DMS114 treated with DMSO at 0.1 percent for 48 hours (cell line): ENCODE data around the gene WFDC10B.
"Not testable (repeated sequence)": the region's sequence is repeated elsewhere in the genome, so short reads cannot be mapped to it uniquely, and the experiment has no call there.

Source experiments
- DNase-seq: peaks from one replicate; lab custom pipeline; 2025; ENCODE audit not compliant: unreplicated experiment; lab: John Stamatoyannopoulos, UW

WFDC10B gene

GRCh38 chr20:45704969-45705637 lies at the start of gene WFDC10B:
Gene WFDC10B, minus strand, starts transcription at chr20:45705019. Its CDS starts 19,027 bp downstream, at chr20:45685992.
- DNase-seq, result no peak

GRCh38 chr20:45752746-45753145 lies 47.9 kb upstream of the WFDC10B start:
- DNase-seq, result no peak

- no peak for DNase-seq
These were observed 46.9 kb upstream of the WFDC10B start for GRCh38 chr20:45751721-45752120.

- no peak for DNase-seq
These were observed 40.2 kb upstream of the WFDC10B start for GRCh38 chr20:45745015-45745414.

DNA sequence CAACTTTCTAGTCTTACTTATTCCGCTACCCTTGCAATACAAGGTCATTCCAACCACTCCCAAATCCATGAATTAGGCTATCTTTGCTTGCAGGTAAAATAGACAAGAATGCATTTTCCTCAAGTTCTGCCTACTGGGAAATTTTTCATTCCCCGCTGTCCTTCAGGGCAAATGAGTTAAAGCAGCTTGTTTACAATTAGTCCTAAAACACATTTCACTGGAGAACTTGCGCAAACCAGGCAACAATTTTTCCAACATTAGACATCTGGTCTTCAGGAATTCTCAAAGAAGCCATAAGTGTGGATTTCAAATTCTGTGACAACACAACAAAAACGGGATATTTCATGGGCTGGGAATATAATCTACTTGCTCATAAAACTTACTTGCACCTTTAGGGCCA lies 37.8 kb upstream of the WFDC10B start:
- no peak for DNase-seq

DNA sequence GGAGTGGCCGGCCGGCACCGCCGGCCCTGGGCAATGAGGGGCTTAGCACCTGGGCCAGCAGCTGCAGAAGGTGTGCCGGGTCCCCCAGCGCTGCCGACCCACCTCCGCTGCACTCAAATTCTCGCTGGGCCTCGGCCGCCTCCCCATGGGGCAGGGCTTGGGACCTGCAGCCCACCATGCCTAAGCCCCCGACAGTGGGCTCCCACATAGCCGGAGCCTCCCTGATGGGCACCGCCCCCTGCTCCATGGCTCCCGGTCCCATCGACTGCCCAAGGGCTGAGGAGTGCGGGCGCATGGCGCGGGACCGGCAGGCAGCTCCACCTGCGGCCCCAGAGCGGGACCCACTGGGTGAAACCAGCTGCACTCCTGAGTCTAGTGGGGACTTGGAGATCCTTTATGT lies 31.2 kb upstream of the WFDC10B start:
- DNase-seq, result no peak

GRCh38 chr20:45735552-45735951 lies 30.7 kb upstream of the WFDC10B start:
- DNase-seq, result no peak

DNA sequence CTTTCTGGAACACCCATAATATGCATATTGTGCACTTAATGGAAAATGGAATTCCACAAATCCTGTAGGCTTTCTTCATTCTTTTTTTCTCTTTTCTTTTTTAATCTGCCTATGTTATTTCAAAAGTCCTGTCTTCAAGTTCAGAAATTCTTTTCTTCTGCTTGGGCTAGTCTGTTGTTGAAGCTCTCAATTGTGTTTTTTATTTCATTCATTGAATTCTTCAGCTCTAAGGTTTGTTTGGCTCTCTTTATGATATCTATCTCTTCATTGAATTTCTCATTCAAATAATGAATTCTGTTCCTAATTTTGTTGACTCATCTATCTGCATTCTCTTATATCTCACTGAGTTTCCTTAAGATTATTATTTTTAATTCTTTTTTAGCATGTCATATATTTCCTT lies 27.4 kb upstream of the WFDC10B start:
- no peak for DNase-seq

DNA sequence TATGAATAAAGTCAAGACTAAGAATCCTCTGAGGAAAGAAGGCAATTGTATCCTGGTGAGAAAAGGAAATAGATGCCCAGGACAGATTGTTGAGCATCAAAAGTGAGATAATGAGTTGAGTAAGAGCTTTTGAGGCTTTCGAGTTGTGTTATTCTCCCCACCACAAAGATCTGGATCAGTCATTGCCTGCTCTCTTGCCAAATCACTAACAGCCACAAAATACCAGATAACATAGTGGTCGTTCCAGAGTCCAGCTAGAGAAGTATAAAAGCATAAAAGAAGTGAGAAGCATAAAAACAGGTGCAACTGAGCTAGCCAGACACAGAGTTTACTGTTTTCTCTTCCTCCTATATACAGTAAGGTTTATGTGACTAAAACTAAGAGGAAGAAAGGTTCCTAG lies 22.2 kb upstream of the WFDC10B start:
- DNase-seq, result no peak

DNA sequence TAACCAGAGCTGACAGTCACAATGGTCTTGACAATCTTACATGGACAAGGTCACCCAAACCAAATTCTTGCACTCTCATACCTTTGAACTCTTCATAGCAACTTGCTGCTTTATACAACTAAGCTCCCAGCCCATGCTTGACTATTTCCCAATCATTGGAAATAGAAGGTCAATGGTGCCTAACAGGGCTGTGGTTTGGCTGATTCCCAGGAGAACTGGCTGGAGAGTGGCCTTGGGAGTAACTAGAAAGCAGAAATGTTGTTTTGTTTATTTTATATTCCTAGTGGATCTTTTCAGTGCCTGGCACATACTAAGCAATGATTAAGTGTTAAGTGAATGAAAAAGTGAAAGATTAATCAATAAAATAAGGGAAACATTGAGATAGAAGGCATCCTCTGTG lies 20.3 kb upstream of the WFDC10B start:
- DNase-seq, result no peak

DNA sequence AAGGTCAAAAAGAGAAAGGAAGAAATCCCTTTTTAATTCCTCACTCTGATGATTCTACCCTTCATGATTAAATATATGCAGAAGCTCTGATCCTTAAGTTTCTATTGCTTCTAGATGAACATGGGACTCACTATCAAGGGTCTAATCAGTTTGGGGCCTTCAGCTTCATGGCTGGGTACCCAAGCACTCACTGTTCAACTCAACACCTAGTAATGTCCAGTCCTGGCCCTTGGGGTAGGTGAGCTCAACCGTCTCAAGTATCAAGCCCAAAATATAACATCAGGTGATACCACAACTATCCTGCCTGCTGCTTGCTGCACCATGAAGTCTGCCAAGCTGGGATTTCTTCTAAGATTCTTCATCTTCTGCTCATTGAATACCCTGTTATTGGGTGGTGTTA lies 17.2 kb upstream of the WFDC10B start, which contains the start of gene SPINT4:
Gene SPINT4, plus strand, starts transcription at position 301 of the 400 bp plus-strand sequence. Its CDS starts 21 bp downstream, at position 322.
- DNase-seq, result no peak

- not testable (repeated sequence) for DNase-seq
These were observed 11.4 kb upstream of the WFDC10B start for GRCh38 chr20:45716141-45716688.

DNA sequence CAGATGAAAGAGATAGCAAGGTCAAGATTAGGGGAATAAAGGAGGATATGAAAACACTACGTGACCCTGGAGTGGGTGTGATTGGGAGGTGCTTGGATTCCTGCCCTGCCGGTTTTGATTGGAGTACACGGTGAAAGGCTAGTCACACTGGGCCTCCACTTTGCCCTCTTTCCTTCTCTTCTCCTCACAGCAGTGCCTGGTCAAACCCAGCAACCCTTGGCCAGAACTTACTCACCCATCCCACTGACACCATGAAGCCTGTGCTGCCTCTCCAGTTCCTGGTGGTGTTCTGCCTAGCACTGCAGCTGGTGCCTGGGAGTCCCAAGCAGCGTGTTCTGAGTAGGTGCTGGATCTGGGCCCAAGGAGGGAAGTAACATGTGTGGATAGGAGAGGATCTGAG lies 2.9 kb downstream of the WFDC10B start, which contains the start of gene WFDC13:
Gene WFDC13, plus strand, starts transcription at position 166 of the 400 bp plus-strand sequence. Its CDS starts 86 bp downstream, at position 252.
- DNase-seq, result no peak

DNA sequence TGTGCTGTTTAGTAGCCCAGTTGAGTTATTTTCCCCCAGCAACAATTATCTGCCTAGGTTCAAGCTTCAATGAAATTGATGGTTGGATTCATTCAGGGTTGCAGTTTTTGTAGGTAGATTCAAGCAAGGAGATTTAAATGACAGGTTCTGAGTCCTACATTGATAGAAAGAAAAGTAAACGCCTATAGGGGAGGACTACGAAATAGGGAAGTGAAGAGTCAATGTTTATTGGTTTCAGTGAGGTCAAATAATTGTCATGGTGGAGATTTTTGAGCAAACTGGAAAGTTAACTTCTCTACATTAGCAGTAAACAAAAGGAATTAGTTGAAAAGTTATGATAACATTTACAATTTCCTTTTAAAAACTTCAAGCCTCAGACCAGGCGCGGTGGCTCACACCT lies 3.7 kb downstream of the WFDC10B start:
- DNase-seq, result no peak

GRCh38 chr20:45695496-45695895 lies 9.3 kb downstream of the WFDC10B start:
- no peak for DNase-seq

GRCh38 chr20:45693346-45693745 lies 11.5 kb downstream of the WFDC10B start:
- not testable (repeated sequence) for DNase-seq

GRCh38 chr20:45685896-45686295 lies 18.9 kb downstream of the WFDC10B start:
- DNase-seq, result no peak

DNA sequence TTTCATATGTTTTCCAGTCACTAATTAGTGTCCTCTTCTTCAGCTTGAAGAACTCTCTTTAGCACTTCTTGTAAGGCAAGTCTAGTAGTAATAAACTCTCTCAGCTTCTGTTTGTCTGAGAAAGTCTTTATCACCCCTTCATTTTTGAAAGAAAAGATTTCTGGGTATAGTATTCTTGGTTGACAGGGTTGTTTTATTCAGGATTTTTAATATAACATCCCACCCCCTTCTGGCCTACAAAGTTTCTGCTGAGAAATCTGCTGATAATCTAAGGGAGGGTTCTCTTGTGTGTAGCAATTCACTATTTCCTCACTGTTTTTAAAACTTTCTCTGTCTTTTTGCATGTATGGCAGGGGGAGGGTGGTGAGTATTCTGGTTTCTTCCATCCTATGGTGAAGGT lies 25.2 kb downstream of the WFDC10B start:
- DNase-seq, result no peak

GRCh38 chr20:45672765-45673164 lies 32.1 kb downstream of the WFDC10B start:
- DNase-seq, result no peak

- no peak for DNase-seq
These were observed 34.7 kb downstream of the WFDC10B start, which contains the start of gene WFDC11 for GRCh38 chr20:45670139-45670538. Gene WFDC11, minus strand, starts transcription at chr20:45670239. Its CDS starts 19,639 bp downstream, at chr20:45650600.

- DNase-seq, result not testable (repeated sequence)
These were observed 47.8 kb downstream of the WFDC10B start for GRCh38 chr20:45657038-45657437.

GRCh38 chr20:45651726-45652125 lies 53.1 kb downstream of the WFDC10B start:
- DNase-seq, result not testable (repeated sequence)
